ENCODE results near the gene CFAP92.

Gene CFAP92

DNA sequence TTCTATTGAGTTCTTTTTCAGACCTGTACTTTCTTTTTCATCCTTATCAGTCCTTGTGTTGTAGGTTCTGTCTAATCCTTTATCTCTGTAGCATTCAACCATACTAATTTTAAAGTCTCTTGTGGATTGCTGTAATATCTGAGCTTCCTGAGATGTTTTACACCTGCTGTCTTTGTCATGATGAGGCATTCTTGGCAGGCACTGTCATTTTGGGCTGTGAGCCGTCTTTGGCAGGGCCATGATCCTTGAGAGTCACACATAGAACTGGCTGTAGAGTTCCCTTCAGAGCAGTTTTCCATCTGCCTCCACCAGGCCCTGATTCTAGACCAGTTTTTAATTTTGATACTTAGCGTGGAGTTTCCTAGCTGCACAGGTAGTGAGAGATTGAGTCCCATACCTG, 13.9 kb upstream of the CFAP92 start:
- DNase-seq = no peak

DNA sequence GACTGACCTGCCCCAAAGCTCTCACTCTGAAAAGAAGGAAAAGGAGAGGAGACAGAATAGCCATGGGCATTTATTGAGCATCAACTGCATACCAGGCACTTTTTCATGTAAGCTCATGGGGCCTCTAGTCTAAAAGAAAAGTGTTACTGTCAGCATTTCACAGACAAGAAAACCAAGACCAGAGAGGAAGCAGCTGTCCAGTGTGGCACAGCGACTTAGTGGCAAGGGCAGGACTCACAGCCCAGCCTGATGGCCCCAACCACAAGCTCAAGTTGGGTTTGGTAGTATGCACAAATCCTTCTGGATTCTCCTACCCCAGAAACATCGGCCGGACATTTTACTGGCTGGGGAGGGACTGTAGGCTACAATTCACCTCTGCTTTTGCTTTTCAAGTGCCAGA, 13.0 kb upstream of the CFAP92 start:
- DNase-seq = no peak

DNA sequence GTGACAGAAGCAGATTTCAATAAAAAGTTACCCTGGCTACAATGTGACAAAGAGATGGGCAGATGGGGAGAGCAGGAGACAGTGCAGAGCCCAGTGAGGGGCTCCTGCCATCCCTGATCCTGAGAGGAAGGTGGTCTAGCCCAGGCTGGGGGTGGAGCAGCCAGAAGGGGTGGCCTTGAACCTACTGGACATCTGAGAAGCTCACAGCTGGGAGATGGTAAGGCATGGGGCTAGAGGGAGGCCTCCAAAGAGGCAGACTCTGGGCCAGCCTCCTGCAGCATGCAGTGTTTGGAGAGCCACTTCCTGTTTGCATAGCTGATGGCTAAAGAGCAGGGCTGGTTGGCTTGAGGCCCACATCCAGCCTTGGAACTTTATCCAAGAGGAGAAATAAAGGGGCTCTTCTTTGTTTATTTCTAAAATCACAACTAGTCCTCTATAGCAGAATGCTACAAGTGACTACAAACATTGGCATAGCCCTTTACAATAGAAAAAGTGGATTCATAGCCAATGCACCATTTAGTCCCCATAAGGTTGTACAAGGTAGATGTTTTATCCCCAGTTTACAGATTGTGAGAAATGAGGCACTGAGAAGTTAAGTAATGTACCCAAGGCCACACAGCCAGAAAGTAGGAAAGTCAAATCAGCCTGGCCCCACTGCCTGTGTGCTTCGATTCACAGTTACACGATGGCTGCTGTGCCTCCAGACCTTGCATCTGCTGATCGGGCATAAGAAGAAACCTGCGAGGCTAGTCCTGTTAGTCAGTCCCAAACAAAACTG, 11.8 kb upstream of the CFAP92 start:
- DNase-seq = no peak

DNA sequence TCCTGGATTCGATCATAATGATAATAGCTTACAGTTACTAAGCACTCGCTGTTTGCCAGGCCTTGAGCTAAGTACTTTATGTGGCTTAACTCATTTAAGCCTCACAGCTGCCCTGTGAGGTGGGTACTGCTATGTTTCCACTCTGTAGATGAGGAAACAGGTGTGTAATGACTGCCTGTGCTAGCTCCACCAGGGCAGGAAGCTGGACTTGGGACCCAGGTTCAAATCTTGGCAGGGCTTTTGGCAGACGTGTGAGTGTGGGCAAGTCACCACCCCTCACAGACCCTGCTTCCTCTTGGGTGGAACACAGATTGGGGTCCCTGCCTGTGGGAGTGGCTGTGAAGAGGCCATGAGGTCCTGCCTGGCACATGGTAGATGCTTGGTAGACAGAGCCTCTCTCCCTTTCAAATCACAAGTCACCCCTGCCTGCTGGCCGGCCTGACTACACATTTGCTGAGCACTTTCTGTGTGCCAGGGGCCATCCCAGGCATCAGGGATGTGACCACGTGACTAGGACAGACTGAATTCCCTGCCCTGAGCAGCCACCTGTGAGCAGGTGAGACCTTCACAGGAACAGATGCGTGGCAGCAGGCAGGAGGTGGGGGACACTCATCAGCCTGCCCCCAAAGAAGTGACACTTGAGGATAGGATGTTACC, 10.9 kb upstream of the CFAP92 start:
- no peak for DNase-seq

DNA sequence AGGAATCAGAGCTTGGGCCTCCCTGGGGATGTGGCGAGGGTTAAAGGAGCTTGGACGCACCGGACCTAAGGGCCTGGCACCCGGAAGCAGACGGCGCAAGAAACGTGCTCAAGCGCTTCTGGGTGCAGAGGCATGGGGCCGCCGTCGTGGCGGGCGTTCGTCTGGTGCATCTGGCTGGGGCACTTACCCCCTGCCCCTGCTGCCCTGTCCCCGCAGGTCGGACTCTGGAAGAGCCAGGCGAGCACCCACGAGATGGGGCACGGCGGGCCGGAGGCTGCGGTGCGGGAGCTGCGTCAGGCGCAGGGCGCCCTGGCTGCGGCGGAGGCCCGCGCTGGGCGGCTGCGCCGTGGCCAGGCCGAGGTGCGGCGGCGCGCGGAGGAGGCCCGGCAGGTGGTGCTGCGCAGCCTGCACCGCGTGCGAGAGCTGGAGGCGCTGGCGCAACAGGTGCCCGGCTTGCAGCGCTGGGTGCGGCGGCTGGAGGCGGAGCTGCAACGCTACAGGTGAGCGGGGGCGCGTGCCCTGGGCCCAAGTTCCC, 9.8 kb upstream of the CFAP92 start:
- no peak for DNase-seq

DNA sequence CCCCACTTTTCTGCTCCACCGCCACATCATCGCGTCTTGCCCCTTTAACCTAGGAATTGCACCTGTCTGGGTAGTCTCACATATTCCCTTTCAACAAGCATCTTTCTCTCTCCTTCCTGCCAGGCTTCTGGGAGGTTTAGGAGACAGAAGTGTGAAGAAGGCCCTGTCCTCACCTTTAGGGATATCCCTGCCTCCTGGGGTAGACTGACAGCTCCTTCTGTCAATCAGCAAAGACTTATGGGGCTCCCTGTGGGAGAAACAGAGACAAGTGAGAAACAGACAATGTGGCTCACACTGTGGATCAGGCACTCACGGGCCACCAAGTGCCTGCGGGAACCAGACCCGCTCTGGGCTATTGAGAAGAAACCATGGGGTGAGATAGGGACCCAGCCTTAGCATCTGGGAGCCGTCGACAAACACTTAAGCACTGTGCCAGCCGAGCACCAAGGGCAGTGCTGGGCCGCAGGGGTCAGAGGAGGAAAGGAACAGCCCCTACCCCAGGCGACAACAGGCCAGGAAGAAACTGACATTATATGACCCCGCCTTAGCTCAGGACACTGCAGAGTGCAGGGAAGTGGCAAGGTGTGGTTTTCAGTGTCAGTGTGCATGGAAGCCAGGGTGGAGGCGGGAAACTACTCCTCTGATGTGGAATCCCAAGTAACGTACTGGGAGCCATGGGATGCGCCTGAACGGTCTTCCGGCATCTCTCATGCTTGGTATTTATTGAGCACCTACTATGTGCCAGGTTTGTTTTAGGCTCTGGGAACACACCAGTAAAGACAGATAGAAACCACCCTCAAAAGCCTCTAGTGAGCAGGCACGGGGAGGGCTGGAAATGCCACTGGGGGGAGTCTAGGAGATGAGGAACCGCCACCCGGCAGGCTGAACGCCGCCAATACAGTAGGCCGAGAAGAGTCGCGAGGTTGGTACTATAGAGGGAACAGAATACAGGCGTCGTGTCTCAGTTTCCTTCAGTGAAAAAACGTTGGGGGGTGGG, 9.0 kb upstream of the CFAP92 start:
- no peak for DNase-seq

DNA sequence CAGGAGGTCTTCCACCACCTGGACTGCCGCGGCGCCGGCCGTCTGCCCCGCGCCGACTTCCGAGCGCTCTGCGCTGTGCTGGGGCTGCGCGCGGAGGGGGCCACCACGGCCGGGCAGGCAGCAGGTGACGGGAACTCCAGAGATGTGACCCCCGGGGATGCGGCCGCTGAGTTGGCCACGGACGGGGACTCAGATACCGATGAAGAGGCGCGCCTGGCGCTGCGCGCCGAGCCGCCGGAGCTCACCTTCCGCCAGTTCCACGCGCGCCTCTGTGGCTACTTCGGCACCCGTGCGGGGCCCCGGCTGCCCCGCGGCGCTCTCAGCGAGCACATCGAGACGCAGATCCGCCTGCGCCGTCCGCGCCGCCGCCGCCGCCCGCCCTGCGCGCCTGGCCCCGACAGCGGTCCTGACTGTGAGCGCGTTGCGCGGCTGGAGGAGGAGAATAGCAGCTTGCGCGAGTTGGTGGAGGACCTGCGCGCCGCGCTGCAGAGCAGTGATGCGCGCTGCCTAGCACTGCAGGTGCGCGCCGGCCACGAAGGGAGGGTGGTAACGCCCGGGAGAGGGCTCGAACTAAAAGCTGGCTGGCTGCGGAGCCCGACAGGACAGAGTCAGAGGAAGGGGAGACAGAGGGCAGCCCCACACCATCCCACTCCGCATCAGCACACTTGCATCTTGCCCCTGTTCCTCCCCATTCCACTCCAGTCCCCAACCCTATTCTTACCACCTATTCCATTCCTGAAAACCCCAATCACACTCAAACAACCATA, 8.1 kb upstream of the CFAP92 start:
- no peak for DNase-seq

DNA sequence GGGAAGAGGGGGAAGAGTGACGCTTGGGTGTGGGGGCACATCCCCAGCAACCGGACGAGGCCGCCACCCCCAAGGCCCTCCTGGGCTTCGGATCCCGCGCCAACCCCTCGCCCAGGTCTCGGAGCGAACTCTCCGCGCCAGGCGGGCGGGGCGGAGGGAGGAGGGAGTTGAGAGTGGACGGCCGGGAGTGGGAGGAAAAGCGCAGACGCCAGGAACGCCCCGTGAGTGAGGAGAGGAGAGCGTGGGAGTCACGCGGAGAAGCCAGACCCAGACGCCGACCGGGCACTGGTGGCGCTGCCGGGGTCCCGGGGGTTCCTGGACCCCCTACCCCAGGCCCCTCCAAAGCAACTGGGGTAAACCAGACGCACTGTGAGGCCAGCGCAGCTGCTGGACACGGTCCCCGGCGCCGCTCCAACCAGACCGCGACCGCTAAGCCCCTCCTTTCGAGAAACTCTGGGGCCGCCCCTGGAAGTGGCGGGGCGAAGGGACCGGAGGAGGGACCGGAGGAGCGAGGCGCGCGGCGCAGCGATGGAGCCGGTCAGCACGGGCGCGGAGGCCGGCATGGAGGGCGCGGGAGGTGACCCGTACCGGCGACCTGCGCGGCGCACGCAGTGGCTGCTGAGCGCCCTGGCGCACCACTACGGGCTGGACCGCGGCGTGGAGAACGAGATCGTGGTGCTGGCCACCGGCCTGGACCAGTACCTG, 7.4 kb upstream of the CFAP92 start, which contains the start of gene EFCC1:
Gene EFCC1, plus strand, starts transcription at position 204 of the 705 bp plus-strand sequence. Its CDS starts 325 bp downstream, at position 529.
- DNase-seq = peak in 1 of 56 donors; percentile 47

DNA sequence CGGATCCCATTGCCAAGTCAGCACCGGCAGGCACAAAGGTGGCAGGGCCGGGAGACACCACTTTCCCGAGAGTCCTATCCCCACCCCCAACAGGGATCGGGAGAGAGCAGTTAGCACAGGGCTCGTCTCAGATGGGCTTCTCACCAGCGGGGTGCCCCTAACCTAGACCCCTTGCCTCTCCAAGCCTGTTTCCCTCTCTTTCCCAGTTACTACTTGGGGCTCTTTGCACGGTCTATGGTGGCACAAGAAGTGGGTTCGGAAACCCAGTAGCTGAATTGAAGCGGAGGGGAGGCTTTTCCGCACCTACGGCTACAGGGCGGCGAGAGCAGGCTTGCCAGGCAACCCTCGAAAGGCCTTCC, 6.8 kb upstream of the CFAP92 start:
- no peak for DNase-seq

DNA sequence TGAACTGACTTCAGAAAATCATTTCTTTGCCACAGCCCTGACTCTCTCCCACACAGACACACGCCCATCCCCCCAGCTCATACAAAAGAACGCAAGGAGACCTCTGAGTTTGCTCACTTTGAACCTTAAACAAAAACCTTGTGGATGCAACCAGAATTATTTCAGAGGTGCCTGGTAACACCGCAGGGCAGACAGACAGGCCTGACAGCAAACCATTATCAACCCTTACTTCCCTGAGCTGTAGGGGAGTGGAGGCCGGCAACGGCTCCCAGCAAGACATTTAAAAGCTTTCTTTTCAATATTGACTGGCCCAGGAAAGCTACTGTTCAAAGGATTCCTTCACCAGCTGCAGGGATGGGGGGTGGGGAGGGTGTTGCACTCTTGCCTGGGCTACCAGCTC, 5.2 kb upstream of the CFAP92 start:
- no peak for DNase-seq

DNA sequence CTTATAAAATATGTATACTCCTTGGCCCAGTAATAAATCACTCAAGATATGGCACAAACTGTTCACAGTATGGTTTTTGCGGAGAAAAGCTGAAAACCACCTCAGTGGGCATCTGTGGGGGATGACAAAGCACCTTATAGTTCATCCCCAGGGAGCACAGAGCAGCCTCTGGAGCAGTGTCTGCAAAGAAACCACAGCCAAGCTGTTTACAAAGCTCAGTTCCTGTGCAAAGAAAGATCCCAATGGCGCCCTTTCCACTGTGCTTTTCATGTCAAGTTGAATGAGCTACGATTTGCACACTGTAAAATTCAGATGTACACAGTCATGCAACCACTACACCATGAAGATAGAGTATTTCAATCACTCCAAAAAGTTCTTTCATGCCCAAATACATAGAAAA, 4.7 kb upstream of the CFAP92 start:
- DNase-seq = no peak

DNA sequence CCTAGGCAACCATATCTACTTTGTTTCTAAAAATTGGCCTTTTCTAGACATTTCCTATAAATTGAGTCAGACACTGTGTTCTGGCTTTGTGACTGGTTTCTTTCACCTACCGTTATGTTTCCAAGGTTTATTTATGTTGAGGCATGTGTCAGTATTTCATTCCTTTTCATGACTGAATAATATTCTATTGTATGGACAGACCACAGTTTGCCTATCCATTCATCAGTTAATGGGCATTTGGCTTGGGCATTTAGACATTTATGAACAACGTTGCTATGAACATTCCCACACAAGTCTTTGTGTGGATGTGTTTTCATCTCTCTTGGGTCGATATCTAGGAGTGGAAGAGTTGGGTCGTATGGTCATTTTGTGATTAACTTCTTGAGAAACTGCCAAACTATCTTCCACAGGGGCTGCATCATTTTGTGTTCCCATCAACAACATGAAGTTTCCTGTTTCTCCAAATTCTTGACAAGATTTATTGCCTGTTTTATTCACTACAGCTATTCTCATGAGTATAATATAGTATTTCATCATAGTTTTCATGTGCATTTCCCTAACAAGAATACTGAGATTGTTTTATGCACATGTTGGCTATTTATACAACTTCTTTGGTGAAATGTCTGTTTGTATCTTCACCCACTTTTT, 3.7 kb upstream of the CFAP92 start:
- no peak for DNase-seq

DNA sequence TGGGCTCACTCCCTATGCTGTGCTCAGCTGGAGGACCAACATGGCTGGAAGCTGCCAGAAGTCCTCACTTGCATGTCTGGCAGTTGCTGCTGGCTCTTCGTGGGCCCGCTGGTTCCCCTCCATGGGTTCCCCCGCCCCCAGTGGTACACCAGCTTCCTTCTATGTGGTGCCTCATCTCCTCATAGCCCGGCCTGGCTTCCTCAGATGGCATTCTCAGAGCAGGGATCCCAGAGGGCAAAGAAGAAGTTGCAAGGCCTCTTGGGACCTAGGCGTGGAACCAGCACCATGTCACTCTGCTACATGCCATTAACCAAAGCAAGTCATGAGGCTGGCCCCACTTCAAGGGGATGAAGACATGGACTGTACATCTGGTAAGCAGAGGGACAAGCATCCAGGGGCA, 2.9 kb upstream of the CFAP92 start:
- DNase-seq = no peak

DNA sequence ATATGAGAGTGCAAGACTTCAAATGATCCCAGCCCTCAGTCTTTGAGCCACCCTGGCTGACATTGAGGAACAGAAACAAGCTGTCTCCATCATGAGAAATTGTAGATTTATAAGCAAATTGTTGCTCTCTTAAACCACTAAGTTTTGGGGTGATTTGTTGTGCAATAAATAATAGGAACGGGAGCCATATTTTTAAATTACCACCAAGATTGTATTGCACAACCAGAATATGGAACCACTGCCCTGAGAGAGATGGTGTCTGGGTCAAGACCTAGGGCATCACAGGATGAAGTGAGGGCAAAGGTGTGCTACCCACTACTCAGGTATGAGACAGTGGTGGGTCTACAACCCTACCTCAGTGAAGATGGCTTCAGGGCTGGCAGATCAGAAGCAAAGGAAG, 2.3 kb upstream of the CFAP92 start:
- no peak for DNase-seq

DNA sequence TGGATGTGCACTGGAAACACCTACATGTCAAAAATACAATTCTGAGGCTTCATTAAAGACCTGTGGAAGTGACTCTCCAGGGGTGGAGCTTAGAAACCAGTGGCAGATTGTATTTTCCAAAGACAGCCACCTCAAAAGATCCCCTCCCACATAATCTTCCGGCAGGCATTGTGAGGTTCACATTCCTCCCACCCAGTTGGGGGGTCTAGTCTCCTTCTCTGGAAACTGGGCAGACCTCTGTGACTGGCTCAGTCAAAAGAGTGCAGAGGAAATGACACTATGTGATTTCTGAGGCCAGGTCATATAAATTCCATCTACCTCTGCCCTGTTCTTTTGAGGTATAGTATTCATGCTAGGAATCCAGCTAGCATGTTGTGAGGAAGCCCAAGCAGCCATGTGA, 1.9 kb upstream of the CFAP92 start:
- no peak for DNase-seq

DNA sequence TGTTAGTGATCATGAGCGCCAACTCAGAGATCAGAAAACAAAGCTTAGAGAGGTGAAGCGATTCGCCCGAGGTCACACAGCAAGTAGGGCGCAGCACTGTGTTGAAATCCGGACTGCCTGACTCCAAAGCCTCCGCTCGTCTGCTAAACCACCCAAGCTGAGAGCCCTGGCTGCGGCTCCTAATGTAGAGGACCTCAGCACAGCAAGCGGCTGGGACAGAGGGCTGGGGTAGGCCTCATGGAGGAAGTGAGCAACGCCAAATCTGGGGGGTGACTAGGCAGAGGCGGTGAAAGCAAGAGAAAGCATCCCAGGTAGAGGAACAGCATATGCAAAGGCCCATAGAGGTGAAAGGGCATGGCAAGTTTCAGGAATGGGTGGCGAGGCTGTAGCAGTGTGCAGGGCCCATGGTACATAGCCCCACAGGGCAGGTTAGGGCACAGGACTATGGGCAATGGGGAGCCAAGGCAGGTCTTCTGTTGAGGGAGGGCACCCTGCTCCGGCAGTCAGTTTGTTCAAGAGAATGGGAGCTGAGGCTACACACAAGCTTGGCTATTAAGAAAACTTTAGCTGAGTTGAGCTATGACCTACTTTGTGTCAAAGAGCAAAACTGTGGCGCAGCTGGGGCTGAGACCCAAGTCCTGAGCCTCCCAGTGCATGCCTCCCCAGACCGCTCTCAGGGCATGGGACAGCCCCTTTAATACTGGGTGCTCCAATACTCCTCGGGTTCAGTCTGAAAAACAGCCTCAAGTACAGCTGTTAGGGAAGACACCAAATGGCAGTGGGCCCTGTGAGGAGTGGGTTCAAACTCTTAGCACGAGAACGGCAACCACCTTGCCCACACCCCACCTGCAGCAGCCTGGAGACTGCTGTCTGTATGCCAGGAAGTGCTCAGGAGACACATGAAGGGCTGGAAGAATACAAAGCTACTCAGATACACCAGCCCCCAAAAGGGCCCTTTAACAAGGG, 988 bp upstream of the CFAP92 start:
- DNase-seq = no peak

DNA sequence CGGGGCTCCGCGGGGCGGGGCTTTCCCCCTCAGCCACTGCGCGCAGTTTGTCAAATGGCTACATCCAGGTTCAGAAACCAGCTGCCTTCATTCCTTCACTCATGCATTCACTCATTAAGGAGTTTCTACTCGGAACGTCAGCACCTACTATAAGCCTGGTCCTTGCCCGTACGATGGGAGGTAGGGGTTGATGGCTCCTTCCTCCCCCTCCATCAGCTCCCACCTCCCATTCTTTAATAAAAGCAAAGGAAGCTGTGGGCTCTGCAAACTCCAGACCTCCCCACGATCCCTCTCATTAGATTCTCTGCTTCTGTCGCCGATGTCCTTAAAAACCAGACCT, 267 bp upstream of the CFAP92 start:
- DNase-seq = peak in 3 of 56 donors; percentile 15 to 41 (median 31)

DNA sequence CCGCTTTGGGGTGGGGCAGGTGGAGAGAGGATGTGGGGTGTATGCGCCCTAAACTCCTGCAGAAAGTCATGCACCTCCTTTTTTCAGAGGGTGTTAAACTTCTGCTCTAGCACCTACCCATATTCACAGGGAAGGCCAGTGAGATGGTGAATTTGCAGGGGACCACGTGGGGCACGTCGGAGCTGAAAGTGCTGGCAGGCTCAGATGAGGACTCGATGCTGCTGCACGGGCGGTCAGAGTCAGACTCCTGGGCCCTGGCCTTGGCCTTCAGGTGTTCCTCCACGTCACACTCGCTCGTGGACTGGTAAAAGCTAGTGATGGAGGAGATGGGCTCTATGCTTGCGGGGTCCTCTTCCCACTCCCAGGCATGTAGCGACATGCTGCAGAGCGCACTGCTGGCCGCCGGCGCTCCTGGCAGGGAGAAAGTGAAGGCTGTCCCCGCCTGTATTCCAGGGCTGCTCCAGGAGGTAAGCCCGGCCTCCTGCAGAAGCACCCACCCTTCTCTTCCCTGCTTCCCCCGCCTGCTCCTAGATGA, 883 bp downstream of the CFAP92 start:
- DNase-seq = no peak

Data from amygdala (tissue), 56 donors.